Measurements from ENCODE around the gene OLIG1.

OLIG1 gene

GRCh38 chr21:33053951-33054350 is 16.0 kb upstream of the OLIG1 start:
- H3K4me1 ChIP-seq (ENCODE audit: low read length): 0 out of 2 replicates have a peak, but pooled peaks cover under 1% of the 10 kb centered on the region

GRCh38 chr21:33055991-33056390 is 13.9 kb upstream of the OLIG1 start:
- H3K4me1 ChIP-seq (ENCODE audit: low read length): peaks cover 14% of the 10 kb centered on the region
- H3K79me2 ChIP-seq (ENCODE audit: low read length): no peaks in the 10 kb centered on the region
- H4K20me1 ChIP-seq (ENCODE audit: insufficient read depth, low read length): no peaks in the 10 kb centered on the region
- no peak overlapping the region for H3K27ac ChIP-seq (ENCODE audit: low read length)
- no peaks in the 10 kb centered on the region for H3K36me3 ChIP-seq (replicated peaks; ENCODE audit: low read depth, low read length)
- H3K27me3 ChIP-seq (ENCODE audit: low read depth, low read length): no peaks in the 10 kb centered on the region
- no peaks in the 10 kb centered on the region for H3K9me3 ChIP-seq (ENCODE audit: insufficient read depth, low read length)
- H2AFZ ChIP-seq (ENCODE audit: low read depth, low read length): no peak overlapping the region
- H3K9ac ChIP-seq (ENCODE audit: low read length): no peak overlapping the region
- TF ChIP-seq CTCF (IDR thresholded peaks at IDR 0.05; ENCODE audit: low read depth, low read length): no peak
- no peak for TF ChIP-seq EZH2phosphoT487 (IDR thresholded peaks at IDR 0.05; ENCODE audit: low read depth)
- H3K4me3 ChIP-seq (ENCODE audit: low read length): no peak overlapping the region
- no peak overlapping the region for H3K4me2 ChIP-seq (ENCODE audit: low read length)

More at GRCh38 chr21:33053951-33054350, 16.0 kb upstream of the OLIG1 start:
- no peaks in the 10 kb centered on the region for H4K20me1 ChIP-seq (ENCODE audit: insufficient read depth, low read length)
- no peaks in the 10 kb centered on the region for H3K9me3 ChIP-seq (ENCODE audit: insufficient read depth, low read length)
- no peak for TF ChIP-seq CTCF (IDR thresholded peaks at IDR 0.05; ENCODE audit: low read depth, low read length)
- no peak for TF ChIP-seq EZH2phosphoT487 (IDR thresholded peaks at IDR 0.05; ENCODE audit: low read depth)
- H3K79me2 ChIP-seq (ENCODE audit: low read length): no peaks in the 10 kb centered on the region
- peaks cover 2% of the 10 kb centered on the region; the same call in 1 of the 2 replicates for H3K27me3 ChIP-seq (ENCODE audit: low read depth, low read length)
- no peak overlapping the region for H3K4me2 ChIP-seq (ENCODE audit: low read length)
- no peaks in the 10 kb centered on the region for H3K36me3 ChIP-seq (replicated peaks; ENCODE audit: low read depth, low read length)
- no peak overlapping the region for H2AFZ ChIP-seq (ENCODE audit: low read depth, low read length)
- H3K9ac ChIP-seq (ENCODE audit: low read length): no peak overlapping the region
- no peak overlapping the region for H3K27ac ChIP-seq (ENCODE audit: low read length)
- no peak overlapping the region for H3K4me3 ChIP-seq (ENCODE audit: low read length)

GRCh38 chr21:33057385-33057940 is 12.5 kb upstream of the OLIG1 start:
- Histone ChIP-seq H2AFZ (ENCODE audit: low read depth, low read length) (no peak overlapping the region), H3K79me2 (ENCODE audit: low read length) (no peaks in the 10 kb centered on the region), H3K4me2 (ENCODE audit: low read length) (no peak overlapping the region), H4K20me1 (ENCODE audit: insufficient read depth, low read length) (no peaks in the 10 kb centered on the region), H3K9ac (ENCODE audit: low read length) (no peak overlapping the region), H3K36me3 (replicated peaks; ENCODE audit: low read depth, low read length) (no peaks in the 10 kb centered on the region), H3K9me3 (ENCODE audit: insufficient read depth, low read length) (no peaks in the 10 kb centered on the region), H3K4me1 (ENCODE audit: low read length) (peaks cover 14% of the 10 kb centered on the region), H3K4me3 (ENCODE audit: low read length) (no peak overlapping the region), H3K27me3 (ENCODE audit: low read depth, low read length) (no peaks in the 10 kb centered on the region), H3K27ac (ENCODE audit: low read length) (no peak overlapping the region)
- TF ChIP-seq CTCF (IDR thresholded peaks at IDR 0.05; ENCODE audit: low read depth, low read length): no peak
- TF ChIP-seq EZH2phosphoT487 (IDR thresholded peaks at IDR 0.05; ENCODE audit: low read depth): no peak

- Histone ChIP-seq H3K9me3 (ENCODE audit: insufficient read depth, low read length) (no peaks in the 10 kb centered on the region), H3K36me3 (replicated peaks; ENCODE audit: low read depth, low read length) (no peaks in the 10 kb centered on the region), H3K27ac (ENCODE audit: low read length) (no peak overlapping the region), H4K20me1 (ENCODE audit: insufficient read depth, low read length) (no peaks in the 10 kb centered on the region), H3K4me2 (ENCODE audit: low read length) (no peak overlapping the region), H3K4me1 (ENCODE audit: low read length) (peaks cover 14% of the 10 kb centered on the region), H3K27me3 (ENCODE audit: low read depth, low read length) (peaks cover 4% of the 10 kb centered on the region; the same call in 1 of the 2 replicates), H3K9ac (ENCODE audit: low read length) (no peak overlapping the region), H2AFZ (ENCODE audit: low read depth, low read length) (no peak overlapping the region), H3K79me2 (ENCODE audit: low read length) (no peaks in the 10 kb centered on the region), H3K4me3 (ENCODE audit: low read length) (no peak overlapping the region)
- TF ChIP-seq EZH2phosphoT487 (IDR thresholded peaks at IDR 0.05; ENCODE audit: low read depth) (no peak), CTCF (IDR thresholded peaks at IDR 0.05; ENCODE audit: low read depth, low read length) (no peak)
Observed at GRCh38 chr21:33058527-33058926, 11.4 kb upstream of the OLIG1 start.
